Psoas muscle (tissue), 8 donors: ENCODE measurements around the gene TFB1M. TPM values are rescaled to one million over a fixed set of nuclear protein-coding genes. Genes with fewer than 3 reads are reported as not detected.
A peak's percentile ranks its signal among the peaks of the same experiment; 100 is the strongest.

Experiments
- ATAC-seq, 4 donors: fragments of 200-7000 bp; cut with Tn5 transposase; one replicate each; pipeline ENCODE4 v1.9.1; 2020; ENCODE audit warnings: moderate library complexity in 3 of 4, mild to moderate bottlenecking in 2 of 4
- DNase-seq, 2 donors: peaks; one replicate each; pipeline ENCODE4 v3.0.0-alpha.2; 2020
- H3K27ac ChIP-seq: fragments of 200-600 bp; one replicate; pipeline ENCODE4 v1.8.0; 2022
- H3K27me3 ChIP-seq, 3 donors: fragments of 200-600 bp in 1 of 3; one replicate each; pipeline versions ENCODE4 v1.6.1 to v1.8.0; 2013 to 2022; ENCODE audit warnings: low read length in 2 of 3, mild to moderate bottlenecking in 2 of 3, moderate library complexity in 1 of 3; ENCODE audit not compliant: insufficient read depth in 3 of 3
- H3K36me3 ChIP-seq, 2 donors: fragments of 200-600 bp in 1 of 2; one replicate each; pipeline versions ENCODE4 v1.6.1 to v1.8.0; 2013 to 2022; ENCODE audit warnings: low read depth in 1 of 2, mild to moderate bottlenecking in 1 of 2, moderate library complexity in 1 of 2; ENCODE audit not compliant: insufficient read depth in 1 of 2
- H3K4me1 ChIP-seq: fragments of 200-600 bp; one replicate; pipeline ENCODE4 v1.8.0; 2022
- H3K4me3 ChIP-seq: fragments of 200-600 bp; one replicate; pipeline ENCODE4 v1.8.0; 2022; ENCODE audit warnings: mild to moderate bottlenecking
- H3K9me3 ChIP-seq: fragments of 200-600 bp; one replicate; pipeline ENCODE4 v1.8.0; 2022
- CTCF ChIP-seq: fragments of 200-600 bp; IDR thresholded peaks from one replicate; pipeline ENCODE4 v1.8.0; 2022; ENCODE audit warnings: antibody characterized with exemption
- WGBS, 3 donors: extraction: QIAGEN DNeasy Blood & Tissue Kit; methylation state at CpG; one replicate each; pipeline versions ENCODE4 v1.1.6 to v1.1.7; 2013; 5-methylcytosine and 5-hydroxymethylcytosine counted together
- intact Hi-C, 2 donors: fragments of 100-400 bp; cut with DNase I; formaldehyde crosslinking; loops; one replicate each; pipeline versions ENCODE4 v1.11.0 to v1.14.2; 2022
- polyA plus RNA-seq, 3 donors: library from polyadenylated mRNA; stranded (reverse); fragments of 200-250 nt; gene quantifications; one replicate each; pipeline ENCODE4 v1.2.3, GENCODE V29; 2013
- total RNA-seq, 4 donors: library from RNA; stranded (reverse); fragmentation: NEBNext Ultra II Directional in 2 of 4; extraction: Animal tissue kit (Norgen Biotek cat#: 25700) in 2 of 4; gene quantifications; one replicate each; pipeline versions ENCODE4 v1.2.1 to v1.2.4, GENCODE V29; 2021 to 2023
- donor health status: healthy with polysubstance abuse.
- donor health status: DM: no; HTN: no; CAD: no; lungs with moderate emphysema.
- donor health status: Bipolar disorder and iron deficiency.
- donor health status: healthy.
- donor health status: DM: yes; HTN: yes; CAD: no.
- donor health status: DM: no; HTN: no; CAD: no.
- donor health status: DM: no; HTN: no; CAD: no.
- donor health status: DM: yes; HTN: yes; CAD: no.

The TFB1M gene
- total and polyA plus RNA-seq, 7 donors: 7.2 to 25.9 (median 17.8) TPM

GRCh38 chr6:155290491-155290890, 23.8 kb downstream of the TFB1M start:
- no peak overlapping the region for H3K27ac ChIP-seq
- ATAC-seq (no peak), DNase-seq (no peak)
- no peaks in the 10 kb centered on the region for H3K9me3 ChIP-seq
- 94 to 96% (median 96%) methylated on average over 5 of the region's 5 CpGs for WGBS, 3 donors
- no peak for TF ChIP-seq CTCF
- H3K4me1 ChIP-seq: no peaks in the 10 kb centered on the region
- H3K4me3 ChIP-seq: no peak overlapping the region
- intact Hi-C loops: no loop called here
- no peaks in the 10 kb centered on the region for H3K27me3 ChIP-seq
- H3K36me3 ChIP-seq: peaks cover 2 to 41% of the 10 kb centered on the region in 2 donors

GRCh38 chr6:155287762-155288161, 26.5 kb downstream of the TFB1M start:
- intact Hi-C loops: no loop called here
- no peak overlapping the region for H3K4me3 ChIP-seq
- H3K9me3 ChIP-seq: no peaks in the 10 kb centered on the region
- no peak overlapping the region for H3K27ac ChIP-seq
- H3K4me1 ChIP-seq: peaks cover 5% of the 10 kb centered on the region
- no peak for ATAC-seq
- peaks cover 2 to 44% of the 10 kb centered on the region in 2 donors for H3K36me3 ChIP-seq
- WGBS, 3 donors: 75 to 78% (median 77%) methylated on average over 2 of the region's 2 CpGs
- DNase-seq: no peak
- no peaks in the 10 kb centered on the region for H3K27me3 ChIP-seq
- no peak for TF ChIP-seq CTCF

- Histone ChIP-seq H3K36me3 (peaks cover 2 to 37% of the 10 kb centered on the region in 2 donors), H3K4me1 (peaks cover 17% of the 10 kb centered on the region), H3K27ac (no peak overlapping the region), H3K9me3 (no peaks in the 10 kb centered on the region), H3K4me3 (no peak overlapping the region), H3K27me3 (no peaks in the 10 kb centered on the region)
- ATAC-seq (no peak), DNase-seq (no peak)
- 91 to 93% (median 92%) methylated on average over 4 of the region's 4 CpGs for WGBS, 3 donors
- intact Hi-C loops: no loop called here
- TF ChIP-seq CTCF: no peak
Measured at GRCh38 chr6:155284775-155285174, 29.5 kb downstream of the TFB1M start.

GRCh38 chr6:155278319-155279049, 35.8 kb downstream of the TFB1M start:
- Histone ChIP-seq H3K36me3 (peaks cover 0 to 3% of the 10 kb centered on the region in 2 donors), H3K27ac (peak overlapping the region; percentile 44), H3K9me3 (no peaks in the 10 kb centered on the region), H3K27me3 (no peaks in the 10 kb centered on the region), H3K4me3 (no peak overlapping the region), H3K4me1 (peaks cover 44% of the 10 kb centered on the region)
- no peak for TF ChIP-seq CTCF
- ATAC-seq (peak in 3 of 4 donors; percentile 19 to 50 (median 33)), DNase-seq (no peak)
- intact Hi-C loops: no loop called here
- WGBS, 3 donors: 73 to 89% (median 76%) methylated on average over 5 of the region's 5 CpGs

GRCh38 chr6:155276638-155277037, 37.6 kb downstream of the TFB1M start:
- Histone ChIP-seq H3K27me3 (no peaks in the 10 kb centered on the region), H3K4me1 (peaks cover 45% of the 10 kb centered on the region), H3K4me3 (no peak overlapping the region), H3K27ac (peak overlapping the region; percentile 69), H3K9me3 (no peaks in the 10 kb centered on the region), H3K36me3 (no peaks in the 10 kb centered on the region)
- no peak for TF ChIP-seq CTCF
- intact Hi-C loops: no loop called here
- ATAC-seq: no peak
- DNase-seq: no peak
